Left lung (tissue), 10 donors: ENCODE data around the gene P2RX4. TPM values are rescaled to one million over a fixed set of nuclear protein-coding genes. Genes with fewer than 3 reads are reported as not detected.
"Not testable (repeated sequence)": the region's sequence is repeated elsewhere in the genome, so short reads cannot be mapped to it uniquely, and the experiment has no call there.

Experiments
- ATAC-seq: fragments of 200-7000 bp; cut with Tn5 transposase; one replicate; pipeline ENCODE4 v1.9.1; 2020; ENCODE audit warnings: moderate library complexity
- DNase-seq, 4 donors: peaks; one replicate each; pipeline ENCODE4 v3.0.0-alpha.2; 2013 to 2020
- H3K27ac ChIP-seq, 2 donors: fragments of 200-600 bp; sonication (generic) in 1 of 2; one replicate each; pipeline versions ENCODE4 v1.5.0 to v1.8.0; 2020 to 2021
- H3K27me3 ChIP-seq, 2 donors: fragments of 200-600 bp; sonication (generic) in 1 of 2; one replicate each; pipeline versions ENCODE4 v1.5.0 to v1.8.0; 2020 to 2021
- H3K36me3 ChIP-seq, 2 donors: fragments of 200-600 bp; sonication (generic) in 1 of 2; one replicate each; pipeline versions ENCODE4 v1.5.0 to v1.8.0; 2020 to 2021
- H3K4me1 ChIP-seq, 2 donors: fragments of 200-600 bp; one replicate each; pipeline ENCODE4 v1.8.0; 2021
- H3K4me3 ChIP-seq, 2 donors: fragments of 200-600 bp; sonication (generic) in 1 of 2; one replicate each; pipeline versions ENCODE4 v1.5.0 to v1.8.0; 2020 to 2021; ENCODE audit warnings: mild to moderate bottlenecking in 1 of 2
- H3K9me3 ChIP-seq, 2 donors: fragments of 200-600 bp; sonication (generic) in 1 of 2; one replicate each; pipeline versions ENCODE4 v1.5.0 to v1.8.0; 2020 to 2021
- CTCF ChIP-seq, 2 donors: fragments of 200-600 bp; sonication (generic) in 1 of 2; IDR thresholded peaks; one replicate each; pipeline versions ENCODE4 v1.5.0 to v1.8.0; 2021; ENCODE audit warnings: antibody characterized with exemption in 2 of 2
- intact Hi-C, 2 donors: fragments of 100-400 bp; cut with DNase I; formaldehyde crosslinking; loops; one replicate each; pipeline versions ENCODE4 v1.11.2 to v1.14.2; 2022
- polyA plus RNA-seq, 6 donors: library from polyadenylated mRNA; unstranded; fragments of 120-200 nt; gene quantifications; one replicate each; pipeline ENCODE4 v1.2.1, GENCODE V29; 2013; ENCODE audit not compliant: insufficient read length in 6 of 6
- total RNA-seq, 2 donors: library from RNA; stranded (reverse); fragmentation: NEBNext Ultra II Directional; extraction: Animal tissue kit (Norgen Biotek cat#: 25700); gene quantifications; one replicate each; pipeline ENCODE4 v1.2.1, GENCODE V29; 2021
- donor health status: DM: no; HTN: yes; CAD: no.
- donor health status: DM: no; HTN: no; CAD: no.

P2RX4 gene
- total and polyA plus RNA-seq, 8 donors: 29.2 to 75.1 (median 31.2) TPM

GRCh38 chr12:121282072-121282742 lies 72.3 kb downstream of the P2RX4 start:
- Histone ChIP-seq H3K36me3 (peaks cover 0 to 40% of the 10 kb centered on the region in 2 donors), H3K27me3 (no peaks in the 10 kb centered on the region), H3K27ac (no peak overlapping the region), H3K9me3 (no peaks in the 10 kb centered on the region), H3K4me3 (no peak overlapping the region), H3K4me1 (peaks cover 10 to 58% of the 10 kb centered on the region in 2 donors)
- no peak for DNase-seq
- no peak for TF ChIP-seq CTCF (IDR thresholded peaks at IDR 0.05)
- ATAC-seq: no peak
- intact Hi-C loops: no loop called here

- ATAC-seq, H3K4me3 ChIP-seq, intact Hi-C loops: not testable (repeated sequence)
Measured at GRCh38 chr12:121282910-121283309, 73.0 kb downstream of the P2RX4 start.

GRCh38 chr12:121283388-121283787 lies 73.5 kb downstream of the P2RX4 start:
- no peaks in the 10 kb centered on the region for H3K9me3 ChIP-seq
- ATAC-seq (no peak), DNase-seq (no peak)
- H3K27me3 ChIP-seq: no peaks in the 10 kb centered on the region
- no peak overlapping the region for H3K27ac ChIP-seq
- peaks cover 10 to 58% of the 10 kb centered on the region in 2 donors for H3K4me1 ChIP-seq
- peaks cover 0 to 40% of the 10 kb centered on the region in 2 donors for H3K36me3 ChIP-seq
- no peak overlapping the region for H3K4me3 ChIP-seq
- no peak for TF ChIP-seq CTCF (IDR thresholded peaks at IDR 0.05)
- intact Hi-C loops: no loop called here

More at GRCh38 chr12:121282910-121283309, 73.0 kb downstream of the P2RX4 start:
- DNase-seq, H3K27me3 ChIP-seq, H3K27ac ChIP-seq, H3K9me3 ChIP-seq: not testable (repeated sequence)
- peaks cover 10 to 58% of the 10 kb centered on the region in 2 donors for H3K4me1 ChIP-seq
- peaks cover 0 to 40% of the 10 kb centered on the region in 2 donors for H3K36me3 ChIP-seq

Other genes with a start within 250 kb of the P2RX4 start
- gene HNF1A, start 231.6 kb upstream of the P2RX4 start, total RNA-seq: under 1 TPM in 1 of 2 donors, not detected in 1; 0.10 TPM
- 1 to 10 TPM; 2.1 to 3.6 (median 2.7) TPM for gene HNF1A, start 231.6 kb upstream of the P2RX4 start, polyA plus RNA-seq
- gene C12orf43, start 193.6 kb upstream of the P2RX4 start, total RNA-seq: 10 to 100 TPM; 11.9 to 15.7 TPM
- 10 to 100 TPM; 15.8 to 20.6 (median 17.5) TPM for gene C12orf43, start 193.6 kb upstream of the P2RX4 start, polyA plus RNA-seq
- gene OASL, start 170.9 kb upstream of the P2RX4 start, total RNA-seq: 10 to 100 TPM in 1 of 2 donors, 1 to 10 TPM in 1; 4.8 to 11.9 TPM
- under 1 TPM in 5 of 6 donors, not detected in 1; 0.06 to 0.41 (median 0.23) TPM for gene OASL, start 170.9 kb upstream of the P2RX4 start, polyA plus RNA-seq
- 10 to 100 TPM; 11.6 to 25.6 TPM for gene P2RX7, start 77.3 kb upstream of the P2RX4 start, total RNA-seq
- 1 to 10 TPM; 1.5 to 2.6 (median 2.0) TPM for gene P2RX7, start 77.3 kb upstream of the P2RX4 start, polyA plus RNA-seq
- 10 to 100 TPM; 37.8 to 47.8 TPM for gene CAMKK2, start 86.6 kb downstream of the P2RX4 start, total RNA-seq
- 10 to 100 TPM; 36.4 to 45.6 (median 44.4) TPM for gene CAMKK2, start 86.6 kb downstream of the P2RX4 start, polyA plus RNA-seq
- 100 to 1,000 TPM in 1 of 2 donors, 10 to 100 TPM in 1; 84.8 to 108 TPM for gene ANAPC5, start 142.3 kb downstream of the P2RX4 start, total RNA-seq
- 100 to 1,000 TPM; 143 to 206 (median 181) TPM for gene ANAPC5, start 142.3 kb downstream of the P2RX4 start, polyA plus RNA-seq
- gene RNF34, start 190.0 kb downstream of the P2RX4 start, total RNA-seq: 10 to 100 TPM; 26.1 to 36.5 TPM
- 10 to 100 TPM; 31.4 to 40.2 (median 37.2) TPM for gene RNF34, start 190.0 kb downstream of the P2RX4 start, polyA plus RNA-seq